ENCODE measurements around the gene TMUB1. TPM values are rescaled to one million over a fixed set of nuclear protein-coding genes. Genes with fewer than 3 reads are reported as not detected.

Gene TMUB1
- total RNA-seq, 1 experiment from 2014 or later: 258 TPM

GRCh38 chr7:151071032-151071866, 12.0 kb downstream of the TMUB1 start:
- DNase-seq (ENCODE audit: low spot score): no peak

DNA sequence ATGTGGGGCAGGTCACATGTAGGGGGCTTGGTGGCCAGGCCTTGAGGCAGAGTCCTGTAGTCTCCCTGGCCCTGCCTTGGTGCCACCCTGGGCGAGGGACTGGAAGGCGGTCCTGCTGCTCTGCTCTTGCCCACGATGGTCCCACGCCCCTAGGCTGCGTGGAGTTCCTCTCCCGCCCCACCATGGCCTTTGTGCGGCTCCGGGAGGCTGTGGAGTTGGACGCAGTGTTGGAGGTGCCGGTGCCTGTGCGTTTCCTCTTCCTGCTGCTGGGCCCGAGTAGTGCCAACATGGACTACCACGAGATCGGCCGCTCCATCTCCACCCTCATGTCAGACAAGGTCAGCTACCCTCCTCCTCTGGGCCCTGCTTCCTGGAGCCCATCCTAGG, 12.7 kb downstream of the TMUB1 start:
- DNase-seq (ENCODE audit: low spot score): no peak

DNA sequence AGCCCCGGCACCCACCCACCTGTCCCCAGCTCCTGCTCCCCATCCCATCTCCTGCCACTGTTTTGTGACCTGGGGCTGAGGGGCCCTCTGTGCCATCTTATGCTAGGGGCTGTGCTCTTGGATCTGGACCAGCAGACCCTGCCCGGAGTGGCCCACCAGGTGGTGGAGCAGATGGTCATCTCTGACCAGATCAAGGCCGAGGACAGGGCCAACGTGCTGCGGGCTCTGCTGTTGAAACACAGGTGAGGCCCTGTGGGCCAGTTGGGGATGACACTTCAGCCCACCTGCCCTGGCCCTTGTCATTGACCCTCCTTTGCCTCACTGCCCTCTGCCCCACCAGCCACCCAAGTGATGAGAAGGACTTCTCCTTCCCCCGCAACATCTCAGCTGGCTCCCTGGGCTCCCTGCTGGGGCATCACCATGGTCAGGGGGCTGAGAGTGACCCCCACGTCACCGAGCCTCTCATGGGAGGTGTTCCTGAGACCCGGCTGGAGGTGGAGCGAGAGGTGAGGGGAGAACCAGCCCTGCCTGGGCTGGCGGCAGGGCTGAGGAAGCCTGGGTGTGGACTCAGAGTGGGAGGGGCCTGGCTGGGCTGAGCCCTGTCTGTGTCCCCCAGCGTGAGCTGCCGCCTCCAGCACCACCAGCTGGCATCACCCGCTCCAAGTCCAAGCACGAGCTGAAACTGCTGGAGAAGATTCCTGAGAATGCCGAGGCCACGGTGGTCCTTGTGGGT, 13.3 kb downstream of the TMUB1 start:
- no peak for DNase-seq (ENCODE audit: low spot score)

DNA sequence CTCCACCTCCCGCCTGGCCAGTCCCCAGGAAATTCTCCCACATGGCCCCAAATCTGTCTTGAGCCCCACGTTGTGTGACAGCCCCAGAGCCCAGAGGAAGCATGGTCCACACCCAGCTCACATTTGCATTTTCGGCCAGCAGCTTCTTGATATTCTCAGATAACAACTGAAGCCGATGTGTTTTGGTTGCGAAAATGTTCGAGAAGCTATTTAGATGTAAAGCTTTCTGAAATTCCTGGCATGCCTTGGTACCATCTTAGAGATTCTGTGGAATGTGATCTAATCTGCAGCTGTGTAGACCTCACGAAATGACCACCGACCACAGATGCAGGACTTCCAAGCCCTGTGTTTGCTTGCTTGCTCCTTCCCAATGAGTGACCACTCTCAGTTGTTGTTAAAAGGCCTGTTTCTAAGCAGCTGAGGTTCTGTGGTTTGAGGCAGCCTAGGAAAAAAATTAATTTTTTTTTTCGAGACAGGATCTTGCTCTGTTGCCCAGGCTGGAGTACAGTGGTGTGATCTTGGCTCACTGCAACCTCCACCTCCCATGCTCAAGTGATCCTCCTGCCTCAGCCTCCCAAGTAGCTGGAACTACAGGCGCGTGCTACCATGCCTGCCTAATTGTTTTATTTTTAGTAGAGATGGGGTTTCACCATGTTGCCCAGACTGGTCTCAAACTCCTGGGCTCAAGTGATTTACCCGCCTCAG, 15.1 kb downstream of the TMUB1 start:
- no peak for DNase-seq (ENCODE audit: low spot score)

DNA sequence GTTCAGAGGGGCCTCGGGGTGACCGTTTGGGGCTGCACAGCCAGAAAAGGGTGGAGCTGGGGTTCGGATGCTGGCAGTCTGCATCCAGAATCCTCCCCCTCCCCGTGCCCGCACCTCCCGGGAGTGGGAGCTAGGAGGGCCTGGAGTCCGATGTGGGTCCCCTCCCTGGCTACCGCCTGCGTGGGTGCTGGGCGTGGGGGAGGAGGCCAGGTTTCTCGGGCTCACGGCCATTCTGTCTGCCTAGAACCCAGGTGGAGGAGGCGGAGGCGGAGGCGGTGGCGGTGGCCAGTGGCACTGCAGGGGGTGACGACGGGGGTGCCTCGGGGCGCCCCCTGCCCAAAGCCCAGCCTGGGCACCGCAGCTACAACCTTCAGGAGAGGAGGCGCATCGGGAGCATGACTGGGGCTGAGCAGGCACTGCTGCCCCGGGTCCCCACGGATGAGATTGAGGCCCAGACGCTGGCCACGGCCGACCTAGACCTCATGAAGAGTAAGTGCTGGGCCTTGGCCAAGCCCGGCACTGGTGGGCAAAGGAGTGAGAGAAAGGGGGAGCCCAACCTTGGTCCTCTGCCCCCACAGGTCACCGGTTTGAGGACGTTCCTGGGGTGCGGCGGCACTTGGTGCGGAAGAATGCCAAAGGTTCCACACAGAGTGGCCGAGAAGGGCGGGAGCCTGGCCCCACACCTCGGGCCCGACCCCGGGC, 16.9 kb downstream of the TMUB1 start:
- no peak for DNase-seq (ENCODE audit: low spot score)

GRCh38 chr7:151065516-151065915, 17.8 kb downstream of the TMUB1 start:
- DNase-seq (ENCODE audit: low spot score): no peak

- DNase-seq (ENCODE audit: low spot score): no peak
These were observed 18.3 kb downstream of the TMUB1 start for GRCh38 chr7:151064993-151065392.

DNA sequence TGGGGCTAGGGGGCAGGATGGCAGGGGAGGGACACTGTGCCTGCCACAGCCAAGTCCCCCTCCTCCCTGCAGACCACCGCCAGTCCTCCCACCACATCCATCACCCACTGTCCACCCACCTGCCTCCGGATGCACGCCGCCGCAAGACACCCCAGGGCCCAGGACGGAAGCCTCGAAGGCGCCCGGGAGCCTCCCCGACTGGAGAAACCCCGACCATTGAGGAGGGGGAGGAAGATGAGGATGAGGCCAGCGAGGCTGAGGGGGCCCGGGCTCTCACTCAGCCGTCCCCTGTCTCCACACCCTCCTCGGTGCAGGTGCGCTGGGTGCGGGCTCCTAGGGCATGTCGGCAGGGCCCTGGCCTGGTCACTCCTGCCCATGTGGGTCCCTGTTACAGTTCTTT, 18.8 kb downstream of the TMUB1 start:
- no peak for DNase-seq (ENCODE audit: low spot score)

DNA sequence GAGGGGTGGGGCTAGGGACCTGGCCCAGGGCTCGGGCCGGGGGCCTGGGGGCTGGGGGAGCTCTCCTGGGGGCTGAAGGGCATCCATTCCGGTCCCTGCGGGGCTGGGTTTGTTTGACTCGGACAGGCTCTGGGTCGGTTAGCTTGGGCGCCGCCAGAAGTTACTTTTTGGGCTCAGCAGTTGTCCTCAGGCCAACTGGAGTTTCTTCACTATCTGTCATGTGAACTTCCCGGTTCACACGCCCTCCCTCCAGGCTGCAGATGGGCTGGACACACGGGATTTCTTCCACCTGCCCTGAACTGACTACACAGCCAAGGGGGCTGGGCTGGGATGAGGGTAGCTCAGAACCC, 20.1 kb downstream of the TMUB1 start:
- DNase-seq (ENCODE audit: low spot score): peak; percentile 59

GRCh38 chr7:151062399-151063211, 20.7 kb downstream of the TMUB1 start:
- DNase-seq (ENCODE audit: low spot score): peak; percentile 98

DNA sequence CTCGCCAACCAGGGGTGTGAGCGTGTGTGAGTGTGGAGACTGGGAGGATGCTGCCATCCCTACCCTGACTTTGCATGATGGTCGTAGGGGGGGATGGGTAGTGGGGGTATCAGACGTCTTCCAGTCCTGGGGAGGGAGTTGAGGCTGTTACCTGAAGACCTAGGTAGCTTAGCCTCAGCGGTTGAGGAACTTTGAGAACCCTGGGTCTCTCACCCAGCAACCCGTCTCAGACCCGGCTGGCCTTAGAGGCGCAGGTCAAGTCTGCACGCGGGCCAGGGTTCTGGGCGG, 21.2 kb downstream of the TMUB1 start:
- no peak for DNase-seq (ENCODE audit: low spot score)

DNA sequence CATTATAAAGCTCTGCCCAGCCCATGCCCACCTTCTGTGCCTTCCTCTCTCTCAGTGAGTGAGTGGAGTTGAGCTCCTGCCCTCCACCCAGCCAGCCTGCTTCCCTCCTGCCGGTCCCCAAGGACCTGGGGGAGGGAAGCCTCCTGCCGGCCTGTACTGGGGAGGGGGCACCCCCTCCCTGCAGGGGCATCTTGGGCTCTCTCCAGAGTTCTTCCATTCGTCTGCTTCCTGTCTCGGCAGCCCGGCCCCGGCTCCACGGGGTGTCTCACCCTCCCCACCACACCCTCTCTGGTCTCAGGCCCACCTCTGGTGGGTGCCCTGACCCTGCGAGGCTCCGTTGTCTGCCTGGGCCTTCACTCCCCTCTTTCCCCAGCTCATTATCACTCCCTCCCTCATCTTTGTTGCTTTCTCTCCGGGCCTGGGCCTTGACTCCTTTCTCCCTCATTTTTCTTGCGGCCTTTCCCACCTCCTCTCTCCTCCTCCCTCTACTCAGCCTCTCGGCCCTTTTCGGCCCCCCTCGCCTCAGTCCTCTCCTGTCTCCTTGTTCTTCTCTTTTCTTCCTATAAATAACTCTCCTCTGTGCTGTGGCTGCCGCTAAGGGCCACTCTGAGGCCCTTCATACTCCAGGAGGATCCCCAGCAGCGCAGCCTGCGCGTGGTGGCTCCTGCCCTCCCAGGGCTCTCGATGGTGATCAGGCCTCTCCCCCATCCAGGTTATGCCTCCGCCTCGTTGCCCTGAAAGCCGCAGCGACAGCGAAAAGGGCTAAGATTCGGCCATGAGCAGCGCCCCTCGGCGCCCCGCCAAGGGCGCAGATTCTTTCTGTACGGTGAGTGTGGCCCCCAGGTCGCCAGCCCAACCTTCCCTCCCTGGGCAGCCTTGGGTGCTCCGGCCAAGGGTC, 21.8 kb downstream of the TMUB1 start:
- DNase-seq (ENCODE audit: low spot score): no peak

DNA sequence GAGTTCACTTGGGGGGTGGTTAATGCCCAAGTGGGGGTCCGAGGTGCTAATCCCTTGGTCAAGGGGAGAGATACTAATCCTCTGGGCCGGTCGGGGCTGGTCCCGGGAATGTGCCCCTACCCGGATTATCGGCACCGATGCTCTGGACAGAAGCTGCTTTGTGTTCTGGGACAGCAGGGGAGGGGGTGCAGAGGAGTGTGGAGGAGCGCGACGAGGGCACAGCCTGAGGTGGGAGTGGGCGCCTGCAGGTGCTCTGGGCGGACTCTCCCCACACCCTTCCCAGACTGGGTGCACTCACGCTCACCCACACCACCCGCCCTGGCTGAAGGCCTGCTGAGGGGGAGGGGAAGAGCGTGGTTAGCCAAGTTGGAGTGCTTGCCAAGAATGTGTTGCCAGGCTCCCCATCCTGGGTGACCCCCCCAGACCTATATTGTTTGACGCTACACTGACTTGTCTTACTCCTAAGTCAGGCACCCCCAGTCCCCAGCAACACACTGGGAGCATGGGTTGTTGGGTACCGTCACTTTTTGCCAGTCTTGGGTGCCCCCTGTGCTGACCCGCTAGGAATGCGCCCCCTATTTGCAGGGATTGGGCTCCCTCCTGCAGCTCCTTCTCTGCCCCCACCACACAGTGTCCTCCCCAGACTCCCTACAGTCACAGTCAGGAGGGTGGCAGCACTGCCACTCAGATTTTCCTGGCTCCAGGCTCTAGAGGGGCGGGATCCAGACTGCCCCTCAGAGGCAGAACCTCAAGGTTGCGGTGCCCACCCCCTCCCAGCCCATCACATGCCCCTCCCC, 22.7 kb downstream of the TMUB1 start:
- DNase-seq (ENCODE audit: low spot score): peak; percentile 89

DNA sequence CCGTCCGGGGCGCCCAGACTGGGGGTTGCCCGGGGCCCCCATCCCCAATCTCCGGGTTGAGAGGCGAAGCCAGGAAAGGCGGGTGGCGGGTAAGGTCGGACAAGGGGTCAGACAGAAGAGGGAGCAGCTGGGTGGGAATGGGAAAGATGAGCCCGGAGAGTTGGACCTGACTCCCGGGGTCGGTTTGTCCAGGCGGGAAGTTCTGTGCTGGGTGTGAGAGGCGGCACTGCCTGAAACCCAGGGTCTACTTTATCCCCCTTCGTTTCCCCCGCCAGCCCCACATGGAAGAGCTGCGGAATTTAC, 23.2 kb downstream of the TMUB1 start:
- DNase-seq (ENCODE audit: low spot score): no peak

DNA sequence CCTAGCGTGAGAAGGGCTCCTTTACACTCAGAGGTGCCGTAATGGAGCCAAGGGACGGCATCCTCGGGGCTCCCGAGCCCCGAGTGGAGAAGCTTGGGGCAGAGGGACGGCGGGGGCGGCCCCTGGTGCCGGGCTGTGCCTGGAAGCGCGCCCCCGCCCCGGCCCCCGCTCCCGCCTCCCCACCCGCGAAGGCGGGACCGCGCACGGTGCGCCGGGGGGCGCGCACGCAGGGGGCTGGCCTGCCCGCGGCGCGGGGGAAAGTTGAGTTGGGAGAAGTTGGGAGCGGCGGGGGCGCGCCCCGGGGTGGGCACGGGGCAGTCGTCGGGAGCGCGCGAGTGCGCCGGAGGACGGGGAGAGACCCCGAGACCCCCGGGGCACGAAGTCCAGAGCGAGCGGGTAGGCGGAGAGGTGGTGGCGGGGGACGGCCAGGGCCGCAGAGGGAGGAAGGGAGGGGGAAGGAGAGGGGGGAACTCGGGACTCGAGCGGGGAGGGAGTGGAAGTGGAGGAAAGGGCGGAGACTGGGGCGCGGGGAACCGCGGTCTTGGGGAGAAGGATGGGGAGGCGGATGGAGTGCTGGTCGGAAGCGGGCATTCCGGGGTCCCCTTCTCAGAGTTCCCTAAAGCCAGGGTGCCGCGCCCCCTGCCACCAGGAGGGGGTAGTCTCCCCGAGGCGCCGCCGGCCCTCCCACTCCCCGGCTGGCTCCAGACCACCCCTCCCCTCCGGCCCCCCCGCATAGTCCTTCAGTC, 23.8 kb downstream of the TMUB1 start, which contains the start of gene SLC4A2:
Gene SLC4A2, plus strand, starts transcription at position 223 of the 746 bp plus-strand sequence. CDS start 2,399 bp downstream, outside the sequence.
- peak; percentile 89 for DNase-seq (ENCODE audit: low spot score)

GRCh38 chr7:151058781-151059366, 24.4 kb downstream of the TMUB1 start:
- DNase-seq (ENCODE audit: low spot score): peak; percentile 78

DNA sequence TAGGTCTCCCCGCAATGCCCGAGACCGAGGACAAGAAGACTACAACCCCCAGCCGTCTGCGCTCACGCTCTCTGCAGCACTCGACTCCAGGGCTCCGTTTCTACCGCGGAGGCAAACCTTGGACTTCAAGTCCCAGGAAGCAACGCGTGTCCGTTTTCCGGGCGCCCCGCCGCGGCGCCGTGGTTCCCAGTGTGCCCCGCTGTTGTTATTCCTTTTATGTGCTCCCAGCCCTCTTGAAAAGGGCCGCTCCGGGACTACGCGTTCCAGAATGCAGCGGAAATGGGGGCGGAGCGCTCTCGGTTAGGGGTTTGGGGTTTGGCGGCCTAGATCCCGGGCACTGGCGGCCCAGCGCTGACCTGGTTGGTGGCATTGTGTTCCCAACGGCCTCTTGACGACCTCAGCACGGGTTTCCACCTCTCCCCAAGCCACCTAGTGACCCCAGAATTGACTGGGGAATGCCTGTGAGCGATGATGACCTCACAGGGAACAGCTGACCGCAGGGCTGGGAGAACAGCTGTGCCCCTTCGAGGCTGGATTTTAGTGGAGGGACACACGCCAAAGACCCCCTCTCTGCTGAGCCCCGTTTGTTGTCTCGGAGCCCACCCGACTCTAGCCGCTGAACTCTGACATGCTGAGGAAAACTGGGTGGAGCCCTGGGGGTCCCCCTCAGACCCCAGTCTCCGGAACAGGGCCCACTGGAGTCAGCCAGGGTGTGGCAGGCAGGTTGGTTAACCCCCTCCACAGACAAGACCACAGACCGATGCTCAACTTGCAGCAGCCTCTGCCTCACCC, 25.1 kb downstream of the TMUB1 start:
- peak; percentile 100 for DNase-seq (ENCODE audit: low spot score)
